K562 treated with DMSO at 1 percent for 4 hours (cell line): Measurements from ENCODE around the gene PGPEP1. TPM values are rescaled to one million over a fixed set of nuclear protein-coding genes. Genes with fewer than 3 reads are reported as not detected.

ENCODE experiments used
- total RNA-seq: library from RNA; unstranded; fragments of 300-600 nt; gene quantifications from 2 replicates; pipeline ENCODE4 v1.2.3, GENCODE V29; 2022; ENCODE audit not compliant: insufficient read depth

PGPEP1 gene, protein sequence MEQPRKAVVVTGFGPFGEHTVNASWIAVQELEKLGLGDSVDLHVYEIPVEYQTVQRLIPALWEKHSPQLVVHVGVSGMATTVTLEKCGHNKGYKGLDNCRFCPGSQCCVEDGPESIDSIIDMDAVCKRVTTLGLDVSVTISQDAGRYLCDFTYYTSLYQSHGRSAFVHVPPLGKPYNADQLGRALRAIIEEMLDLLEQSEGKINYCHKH
- 17.2 and 26.4 TPM in 2 replicates for total RNA-seq

DNA sequence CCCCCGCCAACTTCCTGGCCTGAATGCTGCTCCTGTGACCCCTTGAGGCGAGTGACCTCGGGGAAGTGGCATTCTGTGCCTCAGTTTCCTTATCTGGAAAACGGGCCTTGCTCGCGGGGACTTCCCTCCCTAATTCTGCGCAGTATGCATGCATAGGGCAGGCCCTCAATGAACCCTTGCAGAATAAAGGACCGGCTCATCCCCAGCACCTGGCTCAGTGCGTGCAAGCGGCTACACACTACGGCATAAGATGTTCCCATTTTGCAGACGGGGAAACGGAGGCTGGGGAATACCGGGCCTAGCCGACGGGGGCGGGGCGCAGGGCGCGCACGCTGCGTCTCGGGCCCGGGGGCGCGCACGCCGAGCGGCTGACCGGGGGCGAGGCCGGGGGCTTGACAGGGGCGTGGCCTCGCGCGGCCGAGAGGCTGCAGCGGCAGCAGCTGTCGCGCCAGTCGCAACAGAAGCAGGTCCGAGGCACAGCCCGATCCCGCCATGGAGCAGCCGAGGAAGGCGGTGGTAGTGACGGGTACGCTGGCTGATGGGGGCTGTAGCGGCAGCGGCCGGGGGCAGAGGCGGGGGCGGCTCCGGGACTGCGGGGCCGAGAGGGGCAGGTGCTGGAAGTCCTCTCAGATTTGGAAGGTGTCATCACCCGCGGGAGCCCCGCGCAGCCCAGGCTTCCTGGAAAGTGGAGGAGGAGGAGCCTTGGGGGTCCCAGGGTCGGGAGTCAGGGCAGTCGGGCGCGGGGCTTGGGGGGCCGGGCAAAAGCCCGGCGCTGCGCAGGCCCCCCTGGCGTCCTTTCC is at the start of gene PGPEP1:
Gene PGPEP1, plus strand, starts transcription at position 409 of the 800 bp plus-strand sequence. Its CDS starts 84 bp downstream, at position 493.

DNA sequence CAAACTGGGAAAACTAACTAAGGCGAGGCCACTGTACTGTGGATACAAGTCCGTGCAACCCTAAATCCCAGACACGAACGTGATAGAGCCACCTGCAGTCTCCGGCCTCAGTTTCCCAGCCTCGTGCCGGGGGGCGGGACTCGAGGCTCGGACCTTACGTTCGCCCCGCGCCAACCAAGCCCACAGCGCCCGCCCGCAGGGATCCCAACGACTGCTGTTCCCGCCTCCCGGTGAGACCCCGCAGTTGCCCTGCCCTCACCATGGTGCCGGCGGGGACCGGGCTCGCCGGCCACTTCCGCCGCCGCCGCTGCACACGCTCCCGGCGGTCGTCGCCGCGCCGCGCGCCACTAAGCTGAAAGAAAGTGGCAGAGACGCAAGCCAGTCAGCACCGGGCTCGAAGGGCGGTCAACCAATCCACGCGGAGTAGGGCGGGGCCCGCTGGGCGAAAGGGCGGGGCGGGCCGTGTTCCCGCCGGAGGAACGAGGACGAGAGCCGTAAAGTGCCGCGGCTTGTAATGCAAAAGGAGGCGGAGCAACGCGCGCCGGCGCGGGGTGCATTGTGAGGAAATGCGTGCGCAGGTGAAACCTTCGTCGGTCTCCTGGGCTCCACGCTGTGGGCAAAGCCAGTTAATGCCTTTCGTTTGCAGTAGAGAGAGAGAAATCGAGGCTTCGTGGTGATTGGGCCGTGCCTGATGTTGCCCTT is 17.5 kb upstream of the PGPEP1 start, which contains the start of gene LSM4:
Gene LSM4, minus strand, starts transcription at position 318 of the 702 bp plus-strand sequence. Its CDS starts 56 bp downstream, at position 262.

DNA sequence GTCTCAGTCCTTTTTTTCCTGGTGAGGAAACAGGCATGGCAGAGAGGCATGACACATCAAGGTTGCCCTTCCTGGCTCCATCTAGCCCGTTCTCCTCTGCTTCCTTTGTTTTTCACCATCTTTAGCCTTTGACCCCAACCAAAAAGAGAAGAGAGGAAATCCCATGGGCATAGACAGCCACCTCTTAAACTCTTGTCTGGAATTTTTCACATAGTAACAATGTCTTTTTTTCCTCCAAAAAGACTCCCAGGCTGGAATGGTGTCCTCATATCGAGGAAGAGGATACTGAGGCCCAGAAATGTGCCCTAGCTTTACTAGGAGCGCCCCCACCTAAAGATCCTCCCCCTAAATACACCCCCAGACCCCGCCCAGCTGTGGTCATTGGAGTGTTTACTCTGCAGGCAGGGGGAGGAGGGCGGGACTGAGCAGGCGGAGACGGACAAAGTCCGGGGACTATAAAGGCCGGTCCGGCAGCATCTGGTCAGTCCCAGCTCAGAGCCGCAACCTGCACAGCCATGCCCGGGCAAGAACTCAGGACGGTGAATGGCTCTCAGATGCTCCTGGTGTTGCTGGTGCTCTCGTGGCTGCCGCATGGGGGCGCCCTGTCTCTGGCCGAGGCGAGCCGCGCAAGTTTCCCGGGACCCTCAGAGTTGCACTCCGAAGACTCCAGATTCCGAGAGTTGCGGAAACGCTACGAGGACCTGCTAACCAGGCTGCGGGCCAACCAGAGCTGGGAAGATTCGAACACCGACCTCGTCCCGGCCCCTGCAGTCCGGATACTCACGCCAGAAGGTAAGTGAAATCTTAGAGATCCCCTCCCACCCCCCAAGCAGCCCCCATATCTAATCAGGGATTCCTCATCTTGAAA is 45.5 kb downstream of the PGPEP1 start, which contains the start of gene GDF15:
Gene GDF15, plus strand, starts transcription at position 484 of the 868 bp plus-strand sequence. Its CDS starts 32 bp downstream, at position 516.

DNA sequence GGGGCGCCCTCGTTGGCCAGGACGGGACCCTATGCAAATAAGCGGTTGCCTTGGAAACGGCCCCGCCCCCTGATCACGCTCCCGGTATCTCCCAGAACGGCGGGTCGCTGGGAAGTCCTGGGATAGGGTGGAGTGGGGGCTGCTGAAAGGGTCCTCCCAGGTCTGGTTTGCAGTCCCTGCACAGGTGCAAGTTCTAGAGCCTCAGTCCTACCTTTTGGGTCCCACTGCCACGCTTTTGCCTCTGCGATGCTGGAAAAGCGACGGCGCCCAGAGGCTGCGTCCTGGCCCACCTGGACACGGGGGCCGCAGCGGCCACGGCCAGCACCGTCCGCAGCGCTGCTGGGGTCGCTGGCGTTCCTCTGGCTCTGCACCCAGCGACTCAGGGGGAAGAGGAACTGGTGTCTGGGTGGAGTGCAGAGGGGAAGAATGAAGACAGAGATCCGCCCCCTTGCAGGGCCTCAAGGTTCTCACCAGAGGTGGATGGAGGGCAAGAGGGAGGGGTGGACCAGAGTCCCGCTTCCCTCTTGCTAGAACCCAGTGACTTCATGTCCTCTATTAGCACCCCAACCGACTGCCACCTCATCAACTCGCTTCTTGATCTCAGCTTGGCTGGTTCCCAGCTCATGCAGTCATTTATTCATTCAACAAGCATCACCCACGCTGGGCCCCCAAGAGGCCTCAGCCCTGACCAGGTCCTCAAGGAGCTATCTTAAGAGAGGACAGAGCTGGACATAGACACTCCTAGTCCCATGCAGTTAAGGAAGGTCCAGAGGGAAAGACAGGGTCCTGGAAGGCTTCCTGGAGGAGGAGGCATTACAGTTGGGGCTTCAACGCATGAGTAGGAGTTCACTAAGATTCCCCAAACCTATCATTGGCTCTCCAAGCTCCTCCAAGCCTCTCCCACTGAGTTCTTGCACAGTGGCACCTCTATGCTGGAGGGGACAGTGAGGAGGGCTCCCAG is 57.1 kb downstream of the PGPEP1 start, which contains the start of gene LRRC25:
Gene LRRC25, minus strand, starts transcription at position 381 of the 961 bp plus-strand sequence. CDS start 659 bp downstream, outside the sequence.

DNA sequence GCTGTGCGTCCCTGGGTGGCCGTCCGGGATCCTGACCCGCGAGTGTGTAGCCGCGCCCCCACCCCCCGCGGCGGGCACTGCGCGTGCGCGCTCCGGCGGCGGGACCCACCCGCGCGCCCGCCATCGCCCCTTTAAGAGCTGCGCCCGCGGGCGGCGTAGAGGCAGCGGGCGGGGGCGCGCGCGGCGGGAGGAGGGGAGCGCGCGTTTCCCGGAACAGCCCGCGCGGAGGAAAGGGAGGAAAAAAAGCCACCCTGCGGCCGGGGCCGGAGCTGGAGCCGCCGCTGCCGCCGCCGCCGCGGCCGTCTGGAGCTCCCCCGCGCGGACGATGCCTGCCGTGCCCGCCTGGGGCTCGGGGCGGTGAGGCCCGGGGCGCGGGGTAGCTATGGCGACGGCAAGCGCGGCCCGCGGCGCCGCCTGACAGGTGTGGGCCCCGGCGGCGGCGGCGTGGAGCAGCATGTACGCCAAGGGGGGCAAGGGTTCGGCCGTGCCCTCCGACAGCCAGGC is 78.8 kb downstream of the PGPEP1 start, which contains the start of gene SSBP4:
Gene SSBP4, plus strand, starts transcription at position 204 of the 504 bp plus-strand sequence. Its CDS starts 251 bp downstream, at position 455.

Other genes starting within 250 kb of the PGPEP1 start
- gene MAST3, start 242.8 kb upstream of the PGPEP1 start, total RNA-seq: 10.6 and 11.1 TPM in 2 replicates
- gene PIK3R2, start 187.4 kb upstream of the PGPEP1 start, total RNA-seq: 10.9 and 18.2 TPM in 2 replicates
- 69.5 and 75.7 TPM in 2 replicates for gene IFI30, start 166.8 kb upstream of the PGPEP1 start, total RNA-seq
- 49.2 and 61.0 TPM in 2 replicates for gene MPV17L2, start 147.4 kb upstream of the PGPEP1 start, total RNA-seq
- 1.5 and 4.9 TPM in 2 replicates for gene RAB3A, start 136.6 kb upstream of the PGPEP1 start, total RNA-seq
- not detected in 2 replicates for gene PDE4C, start 114.2 kb upstream of the PGPEP1 start, total RNA-seq
- gene IQCN, start 66.1 kb upstream of the PGPEP1 start, total RNA-seq: 2.2 and 4.1 TPM in 2 replicates
- 156 and 226 TPM in 2 replicates for gene JUND, start 59.0 kb upstream of the PGPEP1 start, total RNA-seq
- 297 and 319 TPM in 2 replicates for gene LSM4, start 17.5 kb upstream of the PGPEP1 start, total RNA-seq
- 320 and 331 TPM in 2 replicates for gene GDF15, start 45.6 kb downstream of the PGPEP1 start, total RNA-seq
- 0.41 and 1.0 TPM in 2 replicates for gene LRRC25, start 57.0 kb downstream of the PGPEP1 start, total RNA-seq
- 102 and 118 TPM in 2 replicates for gene SSBP4, start 78.8 kb downstream of the PGPEP1 start, total RNA-seq
- 348 and 429 TPM in 2 replicates for gene ISYNA1, start 97.5 kb downstream of the PGPEP1 start, total RNA-seq
- 10.4 and 11.2 TPM in 2 replicates for gene ELL, start 181.5 kb downstream of the PGPEP1 start, total RNA-seq
- 338 and 375 TPM in 2 replicates for gene FKBP8, start 203.0 kb downstream of the PGPEP1 start, total RNA-seq
- gene KXD1, start 217.3 kb downstream of the PGPEP1 start, total RNA-seq: 151 and 162 TPM in 2 replicates
- gene UBA52, start 231.3 kb downstream of the PGPEP1 start, total RNA-seq: 2,638 and 2,847 TPM in 2 replicates
- gene REX1BD, start 248.2 kb downstream of the PGPEP1 start, total RNA-seq: 80.6 and 108 TPM in 2 replicates